Measurements from ENCODE around the gene DNAJC9. TPM values are rescaled to one million over a fixed set of nuclear protein-coding genes. Genes with fewer than 3 reads are reported as not detected.

Gene DNAJC9
- total RNA-seq, 2 experiments from 2014 or later = 15.4 to 15.8 TPM

GRCh38 chr10:73229567-73229966 is 17.5 kb downstream of the DNAJC9 start:
- H3K27ac Mint-ChIP-seq = no peak overlapping the region
- H3K9me3 ChIP-seq (ENCODE audit: control insufficient read depth in 1 of 2, insufficient read depth in 1 of 2, low read length in 2 of 2) = no peaks in the 10 kb centered on the region
- H3K27me3 ChIP-seq (ENCODE audit: control insufficient read depth in 1 of 2, insufficient read depth in 2 of 2, low read length in 2 of 2) = no peaks in the 10 kb centered on the region
- DNase-seq = no peak
- no peaks in the 10 kb centered on the region for H3K9me3 Mint-ChIP-seq
- TF ChIP-seq, protein P1, sequence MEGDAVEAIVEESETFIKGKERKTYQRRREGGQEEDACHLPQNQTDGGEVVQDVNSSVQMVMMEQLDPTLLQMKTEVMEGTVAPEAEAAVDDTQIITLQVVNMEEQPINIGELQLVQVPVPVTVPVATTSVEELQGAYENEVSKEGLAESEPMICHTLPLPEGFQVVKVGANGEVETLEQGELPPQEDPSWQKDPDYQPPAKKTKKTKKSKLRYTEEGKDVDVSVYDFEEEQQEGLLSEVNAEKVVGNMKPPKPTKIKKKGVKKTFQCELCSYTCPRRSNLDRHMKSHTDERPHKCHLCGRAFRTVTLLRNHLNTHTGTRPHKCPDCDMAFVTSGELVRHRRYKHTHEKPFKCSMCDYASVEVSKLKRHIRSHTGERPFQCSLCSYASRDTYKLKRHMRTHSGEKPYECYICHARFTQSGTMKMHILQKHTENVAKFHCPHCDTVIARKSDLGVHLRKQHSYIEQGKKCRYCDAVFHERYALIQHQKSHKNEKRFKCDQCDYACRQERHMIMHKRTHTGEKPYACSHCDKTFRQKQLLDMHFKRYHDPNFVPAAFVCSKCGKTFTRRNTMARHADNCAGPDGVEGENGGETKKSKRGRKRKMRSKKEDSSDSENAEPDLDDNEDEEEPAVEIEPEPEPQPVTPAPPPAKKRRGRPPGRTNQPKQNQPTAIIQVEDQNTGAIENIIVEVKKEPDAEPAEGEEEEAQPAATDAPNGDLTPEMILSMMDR (IDR thresholded peaks at IDR 0.05) = no peak
- no peaks in the 10 kb centered on the region for H3K4me1 ChIP-seq (ENCODE audit: insufficient read depth, low read length)
- no peak overlapping the region for H3K4me3 Mint-ChIP-seq
- no peak overlapping the region for H3K27ac ChIP-seq (ENCODE audit: low read depth in 1 of 2, low read length in 2 of 2)
- H3K36me3 Mint-ChIP-seq (ENCODE audit: low read depth) = peaks cover 40% of the 10 kb centered on the region
- peaks cover 26% of the 10 kb centered on the region for H3K36me3 ChIP-seq (ENCODE audit: insufficient read depth, low read length)
- H3K4me3 ChIP-seq (ENCODE audit: low read length) = no peak overlapping the region
- POLR2A ChIA-PET = no interaction called here
- H3K27me3 Mint-ChIP-seq = no peaks in the 10 kb centered on the region
- CTCF ChIA-PET = no interaction called here
- intact Hi-C loops (cut with DNase I, micrococcal nuclease) = no loop called here
- no peaks in the 10 kb centered on the region for H3K4me1 Mint-ChIP-seq (ENCODE audit: low read depth)
- no peak for ATAC-seq (ENCODE audit: poor library complexity)

DNA sequence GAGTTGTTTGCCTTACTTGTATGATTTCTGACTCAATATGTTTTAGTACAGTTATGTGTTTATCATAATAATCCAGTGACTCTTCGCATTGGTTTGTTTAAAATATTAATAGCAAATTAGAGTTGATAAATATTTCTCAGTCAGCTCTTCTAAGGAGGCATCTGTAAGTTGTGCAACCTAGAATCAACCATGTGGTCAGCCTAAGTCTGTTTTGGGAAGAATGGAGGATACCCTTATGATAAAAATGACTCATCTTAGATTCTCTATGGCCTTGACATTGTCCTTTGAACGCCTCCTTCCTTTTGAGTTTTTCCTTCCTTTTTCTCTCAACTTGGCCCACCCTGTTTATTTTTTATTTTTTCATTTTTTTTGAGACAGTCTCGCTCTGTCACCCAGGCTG is 18.8 kb downstream of the DNAJC9 start:
- H3K9me3 ChIP-seq (ENCODE audit: control insufficient read depth in 1 of 2, insufficient read depth in 1 of 2, low read length in 2 of 2) = no peaks in the 10 kb centered on the region
- Mint-ChIP-seq H3K36me3 (ENCODE audit: low read depth) (peaks cover 30% of the 10 kb centered on the region), H3K27me3 (no peaks in the 10 kb centered on the region), H3K4me3 (no peak overlapping the region), H3K4me1 (ENCODE audit: low read depth) (no peaks in the 10 kb centered on the region), H3K27ac (no peak overlapping the region), H3K9me3 (no peaks in the 10 kb centered on the region)
- no peak overlapping the region for H3K4me3 ChIP-seq (ENCODE audit: low read length)
- H3K4me1 ChIP-seq (ENCODE audit: insufficient read depth, low read length) = no peaks in the 10 kb centered on the region
- ATAC-seq (ENCODE audit: poor library complexity) (no peak), DNase-seq (no peak)
- TF ChIP-seq, protein P1 (IDR thresholded peaks at IDR 0.05) = no peak
- no peaks in the 10 kb centered on the region for H3K27me3 ChIP-seq (ENCODE audit: control insufficient read depth in 1 of 2, insufficient read depth in 2 of 2, low read length in 2 of 2)
- peaks cover 17% of the 10 kb centered on the region for H3K36me3 ChIP-seq (ENCODE audit: insufficient read depth, low read length)
- intact Hi-C loops (cut with DNase I, micrococcal nuclease) = no loop called here
- CTCF ChIA-PET = no interaction called here
- POLR2A ChIA-PET = no interaction called here
- H3K27ac ChIP-seq (ENCODE audit: low read depth in 1 of 2, low read length in 2 of 2) = no peak overlapping the region

DNA sequence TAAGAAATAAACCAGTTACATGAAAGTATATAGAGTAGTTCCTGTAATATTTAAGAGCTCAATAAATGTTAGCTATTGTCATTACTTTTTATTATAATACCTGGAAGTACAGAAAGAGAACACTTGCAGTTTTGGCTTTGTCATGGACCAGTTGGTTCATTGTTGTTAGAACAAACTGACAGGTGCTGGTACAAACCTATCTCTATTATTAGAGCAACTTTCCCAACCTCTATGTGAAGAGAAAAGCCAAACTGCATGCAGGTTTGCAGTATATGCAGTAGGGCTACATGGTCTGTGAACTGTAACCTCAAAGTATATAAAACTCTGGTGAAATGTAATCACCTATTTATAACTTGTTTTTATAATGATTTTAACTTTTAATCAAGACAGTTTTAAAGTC is 20.4 kb downstream of the DNAJC9 start:
- no peaks in the 10 kb centered on the region for H3K27me3 Mint-ChIP-seq
- Histone ChIP-seq H3K36me3 (ENCODE audit: insufficient read depth, low read length) (peaks cover 10% of the 10 kb centered on the region), H3K9me3 (ENCODE audit: control insufficient read depth in 1 of 2, insufficient read depth in 1 of 2, low read length in 2 of 2) (no peaks in the 10 kb centered on the region), H3K27ac (ENCODE audit: low read depth in 1 of 2, low read length in 2 of 2) (no peak overlapping the region), H3K4me3 (ENCODE audit: low read length) (no peak overlapping the region), H3K4me1 (ENCODE audit: insufficient read depth, low read length) (no peaks in the 10 kb centered on the region), H3K27me3 (ENCODE audit: control insufficient read depth in 1 of 2, insufficient read depth in 2 of 2, low read length in 2 of 2) (no peaks in the 10 kb centered on the region)
- no peaks in the 10 kb centered on the region for H3K9me3 Mint-ChIP-seq
- CTCF ChIA-PET = interaction anchor here (0.5 kb wide), 2 partner anchors 20 to 631 kb away, joined by 3 read pairs; partner anchors contain the start of gene DNAJC9
- ATAC-seq (ENCODE audit: poor library complexity) (no peak), DNase-seq (no peak)
- H3K27ac Mint-ChIP-seq = no peak overlapping the region
- POLR2A ChIA-PET = no interaction called here
- TF ChIP-seq, protein P1 (IDR thresholded peaks at IDR 0.05) = no peak
- H3K36me3 Mint-ChIP-seq (ENCODE audit: low read depth) = peaks cover 31% of the 10 kb centered on the region
- H3K4me1 Mint-ChIP-seq (ENCODE audit: low read depth) = no peaks in the 10 kb centered on the region
- intact Hi-C loops (cut with DNase I, micrococcal nuclease) = no loop called here
- H3K4me3 Mint-ChIP-seq = no peak overlapping the region
